Calu3 (cell line): ENCODE measurements around the gene POLR2I. TPM values are rescaled to one million over a fixed set of nuclear protein-coding genes. Genes with fewer than 3 reads are reported as not detected.

ENCODE experiments used
- BruUV-seq: library from RNA; stranded (reverse); fragments of 400-500 nt; replicated peaks from 2 replicates; lab custom pipeline; 2021; lab: Mats Ljungman, UMichigan
- CTCF ChIA-PET: fragments of 300-600 bp; sonication (Branson Sonifier 250); formaldehyde crosslinking; loops from one replicate; lab custom pipeline; 2022; ENCODE audit warnings: antibody characterized with exemption; lab: Charles Lee
- DNase-seq: peaks from one replicate; pipeline ENCODE4 v3.0.0; 2022
- H3K27ac Mint-ChIP-seq: one replicate; pipeline ENCODE4 v1.8.0; 2022; ENCODE audit warnings: mixed read lengths; ENCODE audit not compliant: unreplicated experiment
- H3K27me3 Mint-ChIP-seq: one replicate; pipeline ENCODE4 v1.8.0; 2022; ENCODE audit warnings: mixed read lengths; ENCODE audit not compliant: unreplicated experiment
- H3K36me3 Mint-ChIP-seq: one replicate; pipeline ENCODE4 v1.8.0; 2022; ENCODE audit warnings: mild to moderate bottlenecking, moderate library complexity, mixed read lengths; ENCODE audit not compliant: insufficient read depth, unreplicated experiment
- H3K4me1 Mint-ChIP-seq: one replicate; pipeline ENCODE4 v1.8.0; 2022; ENCODE audit warnings: mild to moderate bottlenecking, low read depth, mixed read lengths; ENCODE audit not compliant: unreplicated experiment
- H3K4me3 Mint-ChIP-seq: one replicate; pipeline ENCODE4 v1.8.0; 2022; ENCODE audit warnings: mild to moderate bottlenecking, low read depth, moderate library complexity, mixed read lengths; ENCODE audit not compliant: unreplicated experiment
- H3K9me3 Mint-ChIP-seq: one replicate; pipeline ENCODE4 v1.8.0; 2022; ENCODE audit warnings: low read depth, mixed read lengths; ENCODE audit not compliant: unreplicated experiment
- CTCF ChIP-seq: fragments of 200-600 bp; IDR thresholded peaks from one replicate; pipeline ENCODE4 v1.8.0; 2022; ENCODE audit warnings: antibody characterized with exemption; ENCODE audit not compliant: unreplicated experiment
- intact Hi-C: fragments of 100-400 bp; cut with micrococcal nuclease; formaldehyde crosslinking; loops from one replicate; pipeline ENCODE4 v1.10.0; 2022; ENCODE audit not compliant: unreplicated experiment
- total RNA-seq: library from RNA; stranded (reverse); gene quantifications from 2 replicates; pipeline ENCODE4 v1.2.3, GENCODE V29; 2022

POLR2I gene
- total RNA-seq, 1 experiment from 2014 or later: 92.2 TPM

- H3K36me3 Mint-ChIP-seq: peaks cover 70% of the 10 kb centered on the region
- no peak overlapping the region for H3K27ac Mint-ChIP-seq
- no peak overlapping the region for H3K4me3 Mint-ChIP-seq
- CTCF ChIA-PET: no interaction called here
- no peaks in the 10 kb centered on the region for H3K4me1 Mint-ChIP-seq
- DNase-seq: no peak
- no peaks in the 10 kb centered on the region for H3K27me3 Mint-ChIP-seq
- TF ChIP-seq CTCF: no peak
- no peaks in the 10 kb centered on the region for H3K9me3 Mint-ChIP-seq
- intact Hi-C loops: no loop called here
- BruUV-seq: TSS peak; percentile 72
These were observed 35.2 kb upstream of the POLR2I start for GRCh38 chr19:36149673-36150406.

- no peak for TF ChIP-seq CTCF
- Mint-ChIP-seq H3K36me3 (peaks cover 97% of the 10 kb centered on the region), H3K27ac (no peak overlapping the region), H3K27me3 (no peaks in the 10 kb centered on the region), H3K4me1 (peaks cover 12% of the 10 kb centered on the region), H3K9me3 (peaks cover 3% of the 10 kb centered on the region), H3K4me3 (no peak overlapping the region)
- CTCF ChIA-PET: no interaction called here
- intact Hi-C loops: no loop called here
- no peak for DNase-seq
- no TSS peak for BruUV-seq
These were observed 29.9 kb upstream of the POLR2I start for GRCh38 chr19:36144624-36145023.

GRCh38 chr19:36142496-36142895 is 27.8 kb upstream of the POLR2I start:
- peaks cover 12% of the 10 kb centered on the region for H3K4me1 Mint-ChIP-seq
- no TSS peak for BruUV-seq
- intact Hi-C loops: no loop called here
- H3K36me3 Mint-ChIP-seq: peaks cover 83% of the 10 kb centered on the region
- H3K4me3 Mint-ChIP-seq: peak overlapping the region; percentile 95
- no peaks in the 10 kb centered on the region for H3K27me3 Mint-ChIP-seq
- CTCF ChIA-PET: no interaction called here
- peaks cover 3% of the 10 kb centered on the region for H3K9me3 Mint-ChIP-seq
- peak overlapping the region; percentile 61 for H3K27ac Mint-ChIP-seq
- DNase-seq: no peak
- no peak for TF ChIP-seq CTCF

- Mint-ChIP-seq H3K36me3 (peaks cover 82% of the 10 kb centered on the region), H3K27ac (peak overlapping the region; percentile 61), H3K9me3 (peaks cover 3% of the 10 kb centered on the region), H3K4me1 (peaks cover 14% of the 10 kb centered on the region), H3K4me3 (peak overlapping the region; percentile 95), H3K27me3 (no peaks in the 10 kb centered on the region)
- no peak for DNase-seq
- no TSS peak for BruUV-seq
- no peak for TF ChIP-seq CTCF
- CTCF ChIA-PET: no interaction called here
- intact Hi-C loops: no loop called here
These were observed 27.4 kb upstream of the POLR2I start for GRCh38 chr19:36142046-36142445.
